KG1 (cell line): ENCODE measurements around the gene CD209.

Experiments used
- DNase-seq: peaks from one replicate; lab custom pipeline; 2025; lab: John Stamatoyannopoulos, UW

The CD209 gene

DNA sequence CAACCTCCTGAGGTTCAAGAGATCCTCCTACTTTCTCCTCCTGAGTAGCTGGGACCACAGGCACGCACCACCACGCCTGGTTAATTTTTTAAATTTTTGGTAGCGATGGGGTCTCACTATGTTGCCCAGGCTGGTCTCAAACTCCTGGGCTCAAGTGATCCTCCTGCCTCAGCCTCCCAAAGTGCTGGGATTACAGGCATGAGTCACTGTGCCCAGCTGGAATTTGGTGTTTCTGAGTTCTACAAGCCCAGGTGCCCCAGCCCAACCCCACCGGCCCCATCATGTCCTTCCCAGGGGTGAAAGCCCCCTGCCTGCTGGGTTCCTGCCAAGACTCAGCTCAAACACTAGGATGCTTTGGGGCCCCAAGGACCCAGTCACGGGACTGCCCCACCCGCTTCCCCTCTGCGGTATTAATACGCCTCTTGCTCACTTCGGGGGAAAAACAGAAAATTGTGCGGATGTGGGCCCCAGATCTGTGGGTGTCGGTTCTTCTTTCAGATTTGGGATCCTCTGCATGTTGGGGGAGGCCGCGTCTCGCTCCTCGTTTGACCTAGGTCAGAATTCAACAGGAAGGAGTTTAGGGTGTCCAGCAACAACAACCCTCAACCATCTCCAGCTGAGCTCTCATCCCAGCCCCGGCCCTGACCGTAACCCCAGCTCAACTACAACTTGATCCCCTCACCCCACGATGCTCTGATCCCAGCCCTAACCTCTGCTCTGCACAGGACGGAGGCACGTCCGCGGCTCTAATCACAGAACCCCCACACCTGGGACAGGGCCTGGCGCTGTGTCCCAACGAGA lies 41.7 kb downstream of the CD209 start:
- peak; percentile 42 for DNase-seq

DNA sequence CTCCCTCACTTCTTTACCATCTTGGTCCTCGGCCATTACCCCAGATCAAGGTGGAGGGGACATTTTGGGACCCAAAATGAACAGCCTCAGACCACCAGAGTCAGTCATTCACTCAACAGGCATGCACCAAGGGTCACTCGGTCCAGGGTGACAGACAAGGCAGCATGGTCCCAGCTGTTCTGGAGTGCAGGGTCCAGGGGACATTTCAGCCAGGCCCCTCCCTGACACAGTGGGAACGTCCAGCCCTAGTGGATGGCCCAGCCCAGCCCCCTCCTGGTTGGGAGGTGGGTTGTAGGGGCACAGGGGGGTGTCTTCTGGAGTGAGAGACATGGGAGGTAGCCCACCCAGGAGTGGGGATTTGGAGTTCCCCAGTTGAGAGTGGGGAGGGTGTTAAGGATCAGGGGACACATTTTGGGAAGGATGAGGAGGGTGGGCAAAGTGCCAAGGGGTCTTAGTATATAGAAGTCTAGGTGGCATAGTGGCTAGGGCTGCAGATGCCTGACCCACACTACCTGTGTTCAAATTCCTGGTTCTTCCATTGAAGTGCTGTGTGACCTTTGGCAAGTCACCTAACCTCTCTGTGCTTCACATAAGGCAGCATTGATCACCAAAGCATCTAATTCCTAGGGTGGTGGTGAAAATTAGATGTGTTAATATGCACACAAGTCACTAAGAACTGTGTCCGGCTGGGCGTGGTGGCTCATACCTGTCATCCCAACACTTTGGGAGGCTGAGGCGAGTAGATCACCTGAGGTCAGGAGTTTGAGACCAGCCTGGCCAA lies 42.9 kb downstream of the CD209 start:
- DNase-seq, result no peak

GRCh38 chr19:7703332-7703731 lies 44.0 kb downstream of the CD209 start:
- DNase-seq, result no peak

- DNase-seq, result no peak
Observed at GRCh38 chr19:7701654-7702457, 45.5 kb downstream of the CD209 start, which contains the start of gene FCER2. FCER2 (minus strand) TSS chr19:7702131; CDS start chr19:7699760, 2,371 bp downstream.

DNA sequence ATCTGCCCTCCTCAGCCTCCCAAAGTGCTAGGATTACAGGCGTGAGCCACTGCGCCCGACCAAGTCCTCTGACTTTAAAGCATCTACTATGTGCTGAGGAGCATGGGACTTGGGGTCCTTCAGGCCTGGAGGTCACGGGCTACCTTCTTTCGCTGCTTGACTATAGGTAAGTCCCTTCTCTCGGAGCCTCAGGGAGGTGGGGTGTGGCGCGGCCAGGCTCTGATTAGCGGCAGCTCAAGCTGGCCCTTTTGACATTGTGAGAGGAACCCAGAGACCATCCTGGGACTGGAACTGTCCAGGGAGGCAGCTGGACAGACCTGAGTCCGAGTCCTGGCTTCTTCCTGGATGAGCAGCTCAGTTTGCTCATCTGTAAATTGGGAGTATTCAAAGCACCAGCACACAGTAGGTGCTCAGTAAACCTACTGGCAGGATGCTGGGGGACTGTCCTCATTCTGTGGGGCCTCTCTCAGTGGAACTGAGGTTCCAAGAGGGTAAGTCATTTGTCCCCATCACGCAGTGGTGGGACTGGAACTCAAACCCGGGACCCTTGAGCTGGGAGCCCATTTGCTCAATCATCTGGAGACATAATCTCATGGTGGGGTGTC lies 46.2 kb downstream of the CD209 start:
- DNase-seq, result no peak

DNA sequence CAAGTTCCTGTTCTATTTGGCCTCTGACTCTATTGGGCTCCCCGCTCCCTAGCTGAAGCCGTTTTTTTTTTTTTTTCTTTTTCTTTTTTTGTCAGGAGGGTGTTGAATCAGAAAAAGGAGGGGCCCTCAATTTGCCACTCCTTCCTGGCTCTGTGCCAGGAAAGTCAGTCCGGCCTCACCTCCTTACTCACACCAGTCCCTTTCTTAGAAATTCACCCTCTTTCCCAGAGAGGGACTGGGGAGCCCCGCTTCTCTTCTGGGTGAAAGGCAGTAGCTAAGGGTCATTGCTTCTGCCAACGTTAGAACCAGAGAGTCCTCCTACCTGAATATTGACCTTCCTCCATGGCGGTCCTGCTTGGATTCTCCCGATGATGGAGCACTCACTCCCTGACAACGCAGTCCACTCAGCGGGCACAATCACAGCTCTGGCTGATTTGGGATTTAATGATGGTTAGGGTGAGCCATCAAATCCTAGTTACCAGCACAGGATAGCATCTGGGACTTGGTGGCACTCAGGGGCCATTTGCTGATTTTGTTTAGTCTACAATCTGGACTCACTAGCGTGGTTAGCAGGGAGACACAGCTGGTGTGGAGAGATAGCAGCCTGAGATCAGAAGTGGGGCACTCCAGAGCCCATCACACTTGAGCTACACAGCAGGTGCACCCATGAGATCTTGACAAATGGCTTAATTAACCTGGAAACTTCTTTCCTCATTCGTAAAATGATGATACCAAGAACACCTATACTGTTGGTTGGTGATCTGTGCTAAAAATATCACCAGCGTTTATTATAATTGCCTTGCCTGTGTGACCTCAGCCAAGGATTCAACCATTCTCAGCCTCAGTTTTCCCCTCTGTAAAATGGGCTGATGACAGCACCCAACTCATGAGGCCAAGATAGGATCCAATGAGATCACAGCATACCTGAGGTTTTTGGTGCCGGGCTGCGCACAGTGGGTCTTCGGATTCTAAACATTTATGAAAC lies 47.6 kb downstream of the CD209 start:
- no peak for DNase-seq

- DNase-seq, result no peak
Observed at GRCh38 chr19:7699003-7699402, 48.3 kb downstream of the CD209 start.

DNA sequence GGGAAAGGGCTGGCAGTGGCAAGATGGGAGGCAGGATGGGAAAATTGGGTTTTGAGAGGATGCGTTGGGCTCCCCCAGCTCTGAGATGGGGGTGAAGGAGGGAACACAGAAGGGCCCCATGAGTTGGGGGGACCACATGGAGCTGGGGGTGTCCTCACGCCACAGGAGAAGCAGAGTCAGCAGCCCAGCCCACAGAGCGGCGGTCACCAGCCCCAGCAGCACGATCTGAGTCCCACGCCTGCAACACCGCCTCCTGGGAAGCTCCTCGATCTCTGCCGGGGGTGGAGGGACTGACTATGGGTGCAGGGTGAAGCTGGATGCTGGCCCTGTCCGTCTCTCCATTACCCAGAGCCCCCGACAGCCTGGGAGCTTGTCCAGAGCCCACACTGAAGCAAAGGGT lies 48.8 kb downstream of the CD209 start:
- no peak for DNase-seq

- DNase-seq, result no peak
Observed at GRCh38 chr19:7697721-7698287, 49.5 kb downstream of the CD209 start.

- DNase-seq, result no peak
Observed at GRCh38 chr19:7694499-7694898, 52.8 kb downstream of the CD209 start.

DNA sequence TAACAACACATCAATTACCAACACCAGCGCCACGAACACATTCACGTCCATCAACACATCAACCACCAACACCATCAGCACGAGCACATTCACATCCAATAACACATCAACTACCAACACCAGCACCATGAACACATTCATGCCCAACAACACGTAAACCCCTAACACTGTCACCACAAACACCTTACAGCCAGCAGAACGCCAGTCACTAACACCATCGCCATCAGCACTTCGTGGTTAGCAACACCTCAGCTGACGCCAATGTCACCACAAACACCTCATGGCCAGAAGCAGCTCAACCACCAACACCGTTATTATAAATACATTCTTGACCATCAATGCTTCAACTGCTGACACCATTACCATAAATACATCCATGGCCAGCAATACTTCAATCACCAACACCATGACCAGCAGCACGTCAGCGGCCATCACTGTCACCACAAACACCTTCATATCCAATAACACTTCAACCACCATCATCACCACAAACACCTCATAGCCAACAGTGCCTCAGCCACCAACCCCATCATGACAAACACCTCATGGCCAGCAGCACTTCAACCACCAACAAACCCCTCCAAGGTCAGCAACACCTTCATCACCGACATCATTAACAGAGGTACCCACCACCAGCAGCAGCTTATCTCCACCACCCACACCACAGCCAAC lies 54.8 kb downstream of the CD209 start:
- DNase-seq, result no peak

GRCh38 chr19:7691497-7691896 lies 55.8 kb downstream of the CD209 start:
- DNase-seq, result no peak

DNA sequence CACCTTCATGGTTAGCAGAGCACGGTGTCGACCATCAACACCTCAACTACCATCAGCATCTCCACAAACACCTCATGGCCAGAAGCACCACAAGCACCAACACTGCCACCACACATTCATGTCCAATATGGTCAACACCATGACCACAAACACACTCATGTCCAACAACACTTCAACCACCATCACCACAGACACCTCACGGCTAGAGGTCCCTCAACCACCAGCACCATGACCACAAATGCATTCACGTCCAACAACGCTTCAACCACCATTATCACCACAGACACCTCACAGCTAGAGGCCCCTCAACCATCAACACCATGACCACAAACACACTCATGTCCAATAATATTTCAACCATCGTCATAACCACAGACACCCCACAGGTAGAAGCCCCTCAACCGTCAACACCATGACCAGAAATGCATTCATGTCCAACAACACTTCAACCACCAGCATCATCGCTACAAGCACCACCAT lies 56.5 kb downstream of the CD209 start:
- DNase-seq, result no peak
